Anterior cingulate cortex (tissue), 58 donors: ENCODE data around the gene NIPAL3.

ENCODE experiments used
- DNase-seq, 58 donors: peaks; one replicate each; lab custom pipeline; 2025; lab: John Stamatoyannopoulos, UW

Gene NIPAL3

GRCh38 chr1:24390924-24391782, 24.4 kb upstream of the NIPAL3 start:
- peak in 52 of 58 donors; percentile 19 to 81 (median 57) for DNase-seq

GRCh38 chr1:24391882-24392603, 23.6 kb upstream of the NIPAL3 start:
- peak in 42 of 58 donors; percentile 10 to 69 (median 38) for DNase-seq

GRCh38 chr1:24392604-24392946, 23.0 kb upstream of the NIPAL3 start:
- no peak for DNase-seq

GRCh38 chr1:24392982-24393650, 22.5 kb upstream of the NIPAL3 start:
- DNase-seq, result no peak

- DNase-seq, result no peak
Observed at GRCh38 chr1:24393892-24394291, 21.7 kb upstream of the NIPAL3 start.

GRCh38 chr1:24400065-24400464, 15.5 kb upstream of the NIPAL3 start:
- no peak for DNase-seq

- DNase-seq, result peak in 1 of 58 donors; percentile 12
Observed at GRCh38 chr1:24403806-24404205, 11.8 kb upstream of the NIPAL3 start.

- no peak for DNase-seq
Observed at GRCh38 chr1:24406788-24407187, 8.8 kb upstream of the NIPAL3 start.

- no peak for DNase-seq
Observed at GRCh38 chr1:24409535-24409934, 6.1 kb upstream of the NIPAL3 start.

GRCh38 chr1:24410750-24411149, 4.9 kb upstream of the NIPAL3 start:
- DNase-seq, result no peak

- DNase-seq, result no peak
Observed at GRCh38 chr1:24411963-24412362, 3.6 kb upstream of the NIPAL3 start.

GRCh38 chr1:24412408-24412807, 3.2 kb upstream of the NIPAL3 start:
- no peak for DNase-seq

GRCh38 chr1:24413350-24414163, 2.0 kb upstream of the NIPAL3 start, which contains the start of gene STPG1:
STPG1 (minus strand) TSS chr1:24413782; CDS start chr1:24401388, 12,394 bp downstream.
- peak in 54 of 58 donors; percentile 31 to 86 (median 66) for DNase-seq

- no peak for DNase-seq
Observed at GRCh38 chr1:24414775-24415333, 748 bp upstream of the NIPAL3 start.

GRCh38 chr1:24415910-24416665, 486 bp downstream of the NIPAL3 start:
- peak in 4 of 58 donors; percentile 48 to 71 (median 51) for DNase-seq

- DNase-seq, result no peak
Observed at GRCh38 chr1:24416666-24417391, 1.2 kb downstream of the NIPAL3 start.

GRCh38 chr1:24417681-24418080, 2.1 kb downstream of the NIPAL3 start:
- DNase-seq, result no peak

- DNase-seq, result peak in 28 of 58 donors; percentile 11 to 79 (median 42)
Observed at GRCh38 chr1:24418898-24419628, 3.5 kb downstream of the NIPAL3 start.
